Tibial artery (tissue), 4 donors: ENCODE measurements around the gene CFAP74.

Experiments used
- DNase-seq, 2 donors: peaks; one replicate each; pipeline ENCODE4 v3.0.0-alpha.2; 2019
- H3K27ac ChIP-seq, 2 donors: fragments of 200-600 bp; sonication (generic) in 1 of 2; 1 replicate in 1 of 2; 2 replicates in 1 of 2; pipeline ENCODE4 v1.5.1; 2018 to 2019; ENCODE audit warnings: mild to moderate bottlenecking in 1 of 2
- H3K27me3 ChIP-seq, 2 donors: fragments of 200-600 bp; sonication (generic) in 1 of 2; one replicate each; pipeline versions ENCODE4 v1.5.1 to v1.6.0; 2016 to 2019
- H3K36me3 ChIP-seq, 3 donors: fragments of 200-600 bp; sonication (generic) in 2 of 3; one replicate each; pipeline ENCODE4 v1.5.1; 2016 to 2019; ENCODE audit warnings: mild to moderate bottlenecking in 2 of 3
- H3K4me1 ChIP-seq, 4 donors: fragments of 200-600 bp; sonication (generic) in 2 of 4; 1 replicate in 3 of 4; 2 replicates in 1 of 4; pipeline ENCODE4 v1.5.1; 2016 to 2019
- H3K4me3 ChIP-seq, 2 donors: fragments of 200-600 bp; sonication (generic) in 1 of 2; 1 replicate in 1 of 2; 2 replicates in 1 of 2; pipeline ENCODE4 v1.5.1; 2018 to 2019; ENCODE audit warnings: mild to moderate bottlenecking in 2 of 2
- H3K9me3 ChIP-seq, 3 donors: fragments of 200-600 bp; sonication (generic) in 1 of 3; one replicate each; pipeline ENCODE4 v1.5.1; 2016 to 2019
- intact Hi-C: fragments of 100-400 bp; cut with DNase I; formaldehyde crosslinking; loops from one replicate; pipeline ENCODE4 v1.15.0; 2023; ENCODE audit warnings: low total_unique reads
- TF ChIP-seq, protein P1 (sequence below), 2 experiments: fragments of 200-600 bp in 1 of 2; fragments of 450-650 bp in 1 of 2; IDR thresholded peaks; one replicate each; pipeline ENCODE4 v1.5.1; 2017 to 2019; ENCODE audit warnings: antibody characterized with exemption in 2 of 2, mild to moderate bottlenecking in 1 of 2, moderate library complexity in 1 of 2

Gene CFAP74

DNA sequence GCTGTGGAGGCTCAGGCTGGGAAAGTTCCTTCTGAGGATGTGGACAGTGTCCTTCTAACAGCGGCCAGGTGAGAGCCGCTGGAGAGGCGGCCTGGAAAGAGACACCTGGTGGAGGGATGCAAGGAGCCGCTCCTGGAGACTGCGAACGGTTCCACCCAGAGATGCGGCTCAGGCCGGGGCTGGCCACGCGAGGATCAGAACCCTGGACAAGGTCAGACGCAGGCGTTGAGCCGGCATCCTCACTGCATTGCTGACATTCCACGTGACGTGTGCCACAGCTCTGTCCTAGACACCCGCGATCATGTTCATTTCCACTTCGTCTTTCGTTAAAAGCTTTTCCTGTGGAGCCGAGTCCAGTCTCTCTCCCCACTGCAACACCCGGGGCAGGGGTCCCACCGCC, 28.8 kb downstream of the CFAP74 start:
- Histone ChIP-seq H3K9me3 (no peaks in the 10 kb centered on the region), H3K36me3 (no peaks in the 10 kb centered on the region), H3K27ac (no peak overlapping the region), H3K4me1 (no peaks in the 10 kb centered on the region), H3K27me3 (peaks cover 0 to 45% of the 10 kb centered on the region in 2 donors), H3K4me3 (no peak overlapping the region)
- TF ChIP-seq, protein P1, sequence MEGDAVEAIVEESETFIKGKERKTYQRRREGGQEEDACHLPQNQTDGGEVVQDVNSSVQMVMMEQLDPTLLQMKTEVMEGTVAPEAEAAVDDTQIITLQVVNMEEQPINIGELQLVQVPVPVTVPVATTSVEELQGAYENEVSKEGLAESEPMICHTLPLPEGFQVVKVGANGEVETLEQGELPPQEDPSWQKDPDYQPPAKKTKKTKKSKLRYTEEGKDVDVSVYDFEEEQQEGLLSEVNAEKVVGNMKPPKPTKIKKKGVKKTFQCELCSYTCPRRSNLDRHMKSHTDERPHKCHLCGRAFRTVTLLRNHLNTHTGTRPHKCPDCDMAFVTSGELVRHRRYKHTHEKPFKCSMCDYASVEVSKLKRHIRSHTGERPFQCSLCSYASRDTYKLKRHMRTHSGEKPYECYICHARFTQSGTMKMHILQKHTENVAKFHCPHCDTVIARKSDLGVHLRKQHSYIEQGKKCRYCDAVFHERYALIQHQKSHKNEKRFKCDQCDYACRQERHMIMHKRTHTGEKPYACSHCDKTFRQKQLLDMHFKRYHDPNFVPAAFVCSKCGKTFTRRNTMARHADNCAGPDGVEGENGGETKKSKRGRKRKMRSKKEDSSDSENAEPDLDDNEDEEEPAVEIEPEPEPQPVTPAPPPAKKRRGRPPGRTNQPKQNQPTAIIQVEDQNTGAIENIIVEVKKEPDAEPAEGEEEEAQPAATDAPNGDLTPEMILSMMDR (IDR thresholded peaks at IDR 0.05) = no peak
- intact Hi-C loops = no loop called here
- DNase-seq = no peak

DNA sequence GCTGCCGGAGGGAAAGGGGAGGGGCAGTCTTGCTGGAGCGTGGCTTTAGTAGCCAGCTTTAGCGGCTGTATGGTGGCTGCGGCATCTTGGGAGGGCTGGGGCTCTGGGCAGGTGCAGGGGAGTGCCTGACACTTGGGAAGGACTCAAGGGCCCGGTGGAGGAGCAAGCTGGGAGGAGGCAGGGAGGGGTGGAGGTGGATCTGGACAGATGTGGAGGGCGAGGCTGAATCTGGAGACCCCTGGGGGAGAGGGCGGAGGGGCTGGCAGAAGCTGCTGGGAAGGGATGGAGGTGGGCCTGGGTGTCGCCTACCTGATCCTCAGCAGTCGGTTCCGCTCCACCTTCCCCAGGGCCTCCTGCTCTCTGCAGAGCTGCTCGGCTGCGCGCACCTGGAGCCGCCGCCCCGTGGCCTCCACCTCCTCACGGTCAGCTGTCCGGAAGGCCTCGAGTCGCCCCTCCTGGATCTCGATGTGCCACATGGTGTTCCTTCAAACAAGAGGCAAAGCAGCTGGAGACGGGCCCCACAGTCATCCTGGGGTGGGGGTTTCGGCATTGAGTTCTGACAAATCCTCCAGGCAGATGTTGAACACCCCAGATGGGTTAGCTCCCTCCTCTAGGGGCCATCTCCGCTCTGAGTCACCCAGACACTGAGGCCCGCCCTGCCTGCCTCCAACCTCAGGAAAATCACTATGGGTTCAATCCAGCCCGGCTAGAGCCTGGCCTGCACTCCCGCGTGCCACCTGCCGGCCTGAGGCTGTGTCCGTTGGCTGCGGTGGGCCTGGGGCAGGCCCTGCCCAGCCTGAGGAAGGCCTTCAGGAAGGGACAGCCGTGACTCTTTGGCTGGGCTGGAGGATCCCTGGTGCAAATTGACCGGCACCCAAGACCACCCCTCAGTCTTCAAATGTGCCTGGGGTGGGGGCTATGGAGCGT, 29.6 kb downstream of the CFAP74 start:
- Histone ChIP-seq H3K27ac (no peak overlapping the region), H3K4me3 (no peak overlapping the region), H3K27me3 (peaks cover 0 to 49% of the 10 kb centered on the region in 2 donors), H3K36me3 (no peaks in the 10 kb centered on the region), H3K4me1 (no peaks in the 10 kb centered on the region), H3K9me3 (no peaks in the 10 kb centered on the region)
- no peak for DNase-seq
- intact Hi-C loops = no loop called here
- TF ChIP-seq, protein P1 (IDR thresholded peaks at IDR 0.05) = no peak

DNA sequence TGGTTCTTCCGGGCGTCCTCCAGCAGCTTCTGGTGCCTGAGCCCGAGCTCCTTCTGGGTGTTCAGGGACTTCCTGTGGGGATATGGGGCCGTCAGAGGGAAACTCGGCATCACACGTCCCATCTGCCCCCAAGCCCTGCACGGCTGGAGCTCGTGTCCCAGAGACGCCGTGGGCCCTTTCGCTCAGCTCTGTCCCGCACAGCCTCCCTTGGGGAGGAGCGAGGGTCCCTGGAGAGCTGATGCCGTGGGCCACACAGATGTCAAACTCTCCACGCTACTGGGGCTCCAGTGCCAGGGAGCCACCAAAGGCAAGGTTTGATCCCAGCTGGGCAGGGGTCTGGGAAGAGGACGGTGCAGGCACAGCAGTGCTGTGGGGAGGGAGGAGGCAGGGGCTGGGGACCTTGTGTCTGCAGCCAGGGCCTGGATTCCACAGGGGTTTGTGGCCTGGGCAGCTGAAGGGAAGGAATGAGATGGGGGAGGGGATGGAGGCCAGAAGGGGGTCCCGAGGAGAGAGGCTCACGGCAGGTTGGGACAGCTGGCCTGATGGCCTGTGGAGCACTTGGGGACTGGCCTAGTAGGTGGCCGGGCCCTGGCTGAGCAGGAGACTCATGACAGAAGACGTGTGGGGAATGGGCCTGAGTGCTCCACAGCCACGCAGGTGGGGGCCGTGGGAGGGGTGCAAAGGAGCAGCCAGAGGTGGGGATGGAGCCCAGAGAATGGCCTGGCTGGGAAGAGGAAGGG, 30.4 kb downstream of the CFAP74 start:
- H3K4me1 ChIP-seq = no peaks in the 10 kb centered on the region
- no peaks in the 10 kb centered on the region for H3K36me3 ChIP-seq
- no peak overlapping the region for H3K4me3 ChIP-seq
- H3K27me3 ChIP-seq = peaks cover 0 to 57% of the 10 kb centered on the region in 2 donors
- TF ChIP-seq, protein P1 (IDR thresholded peaks at IDR 0.05) = no peak
- no peak for DNase-seq
- intact Hi-C loops = no loop called here
- H3K27ac ChIP-seq = no peak overlapping the region
- no peaks in the 10 kb centered on the region for H3K9me3 ChIP-seq

DNA sequence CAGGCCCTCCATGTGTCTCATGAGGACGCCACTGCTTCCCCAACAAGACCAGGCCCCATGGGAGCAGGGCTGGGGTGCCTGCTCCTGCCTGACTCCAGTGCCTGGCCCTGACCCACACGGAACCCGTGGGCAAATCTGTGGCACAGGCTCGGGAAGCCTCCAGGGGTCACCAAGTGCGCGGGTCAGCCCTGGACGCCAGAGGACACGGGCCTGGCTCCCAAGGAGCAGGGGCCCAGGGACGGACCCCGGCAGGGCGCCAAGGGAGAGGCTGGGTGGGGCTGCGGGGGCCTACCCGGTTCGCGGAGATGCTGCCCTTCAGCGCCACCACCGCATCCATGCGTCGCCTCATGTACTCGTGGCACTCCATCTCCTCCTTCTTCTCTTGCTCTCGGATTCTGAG, 31.9 kb downstream of the CFAP74 start:
- no peak for DNase-seq

DNA sequence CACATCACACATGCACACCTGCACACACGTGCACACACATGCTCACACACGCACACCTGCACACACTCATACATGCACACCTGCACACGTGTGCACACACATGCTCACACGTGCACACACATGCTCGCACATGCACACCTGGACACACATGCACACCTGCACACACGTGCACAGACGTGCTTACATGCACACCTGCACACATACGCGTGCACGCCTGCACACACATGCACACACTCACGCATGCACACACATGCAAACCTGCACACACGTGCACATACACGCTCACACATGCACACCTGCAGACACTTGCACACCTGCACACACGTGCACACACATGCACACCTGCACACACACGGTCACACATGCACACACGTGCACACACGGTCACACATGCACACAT, 32.6 kb downstream of the CFAP74 start:
- intact Hi-C loops = no loop called here
- Histone ChIP-seq H3K27me3 (peaks cover 0 to 75% of the 10 kb centered on the region in 2 donors), H3K36me3 (no peaks in the 10 kb centered on the region), H3K27ac (no peak overlapping the region), H3K4me3 (no peak overlapping the region), H3K9me3 (no peaks in the 10 kb centered on the region), H3K4me1 (no peaks in the 10 kb centered on the region)
- no peak for DNase-seq
- TF ChIP-seq, protein P1 (IDR thresholded peaks at IDR 0.05) = no peak

More for the DNA sequence above, 31.9 kb downstream of the CFAP74 start:
- intact Hi-C loops = no loop called here
- peaks cover 0 to 72% of the 10 kb centered on the region in 2 donors for H3K27me3 ChIP-seq
- no peaks in the 10 kb centered on the region for H3K4me1 ChIP-seq
- no peak overlapping the region for H3K4me3 ChIP-seq
- TF ChIP-seq, protein P1 (IDR thresholded peaks at IDR 0.05) = no peak
- no peak overlapping the region for H3K27ac ChIP-seq
- no peaks in the 10 kb centered on the region for H3K36me3 ChIP-seq
- no peaks in the 10 kb centered on the region for H3K9me3 ChIP-seq
